Gastrocnemius medialis (tissue), 4 donors: ENCODE measurements around the gene MMP14. TPM values are rescaled to one million over a fixed set of nuclear protein-coding genes. Genes with fewer than 3 reads are reported as not detected.

Source experiments
- ATAC-seq, 2 donors: fragments of 150-250 bp; one replicate each; pipeline ENCODE4 v1.9.1; 2016
- DNase-seq, 2 donors: peaks; one replicate each; pipeline ENCODE4 v3.0.0-alpha.2; 2019
- H3K27ac ChIP-seq, 4 donors: fragments of 200-600 bp; sonication (generic); 1 replicate in 1 of 4; 2 replicates in 3 of 4; pipeline ENCODE4 v1.5.1; 2016 to 2018; ENCODE audit warnings: mild to moderate bottlenecking in 2 of 4, moderate library complexity in 1 of 4
- H3K27me3 ChIP-seq, 3 donors: fragments of 200-600 bp; sonication (generic) in 2 of 3; 1 replicate in 1 of 3; 2 replicates in 2 of 3; pipeline versions ENCODE4 v1.5.1 to v1.6.0; 2016 to 2019; ENCODE audit warnings: mild to moderate bottlenecking in 1 of 3, moderate library complexity in 1 of 3
- H3K36me3 ChIP-seq, 2 donors: fragments of 200-600 bp; sonication (generic) in 1 of 2; one replicate each; pipeline ENCODE4 v1.5.1; 2017 to 2018
- H3K4me1 ChIP-seq, 2 donors: fragments of 200-600 bp; sonication (generic) in 1 of 2; one replicate each; pipeline ENCODE4 v1.5.1; 2016 to 2017; ENCODE audit warnings: mild to moderate bottlenecking in 2 of 2
- H3K4me3 ChIP-seq, 4 donors: fragments of 200-600 bp; sonication (generic) in 3 of 4; 1 replicate in 1 of 4; 2 replicates in 3 of 4; pipeline ENCODE4 v1.5.1; 2016 to 2019; ENCODE audit warnings: mild to moderate bottlenecking in 2 of 4
- H3K9me3 ChIP-seq, 3 donors: fragments of 200-600 bp; sonication (generic) in 2 of 3; 1 replicate in 1 of 3; 2 replicates in 2 of 3; pipeline ENCODE4 v1.5.1; 2016 to 2019
- POLR2A ChIP-seq, 2 donors: fragments of 450-650 bp; IDR thresholded peaks; one replicate each; pipeline ENCODE4 v1.6.1; 2017; ENCODE audit warnings: antibody characterized with exemption in 2 of 2, mild to moderate bottlenecking in 2 of 2, moderate library complexity in 2 of 2
- in situ Hi-C, 4 donors: fragments of 200-750 bp; cut with MboI; loops; one replicate each; pipeline versions ENCODE4 v1.15.0 to v1.8.0; 2017; ENCODE audit warnings: low sequenced_read_pairs in 4 of 4
- intact Hi-C: fragments of 100-400 bp; cut with DNase I; formaldehyde crosslinking; loops from one replicate; pipeline ENCODE4 v1.15.1; 2023; ENCODE audit warnings: low total_unique reads
- total RNA-seq, 4 donors: library from RNA; depleted of rRNA; stranded (reverse); fragments of >200 nt; gene quantifications; one replicate each; pipeline versions ENCODE4 v1.1.0 to v1.2.3, GENCODE V29; 2016
- TF ChIP-seq, protein P1 (sequence below), 5 experiments: fragments of 450-650 bp in 3 of 5; fragments of 200-600 bp in 2 of 5; sonication (generic) in 2 of 5; IDR thresholded peaks in 4 of 5; conservative IDR thresholded peaks in 1 of 5; 1 replicate in 4 of 5; 2 replicates in 1 of 5; pipeline ENCODE4 v1.5.1; 2016 to 2019; ENCODE audit warnings: antibody characterized with exemption in 5 of 5, mild to moderate bottlenecking in 3 of 5, moderate library complexity in 3 of 5

Gene MMP14
- total RNA-seq, 4 donors from 2014 or later, result 14.9 to 29.7 (median 20.8) TPM

DNA sequence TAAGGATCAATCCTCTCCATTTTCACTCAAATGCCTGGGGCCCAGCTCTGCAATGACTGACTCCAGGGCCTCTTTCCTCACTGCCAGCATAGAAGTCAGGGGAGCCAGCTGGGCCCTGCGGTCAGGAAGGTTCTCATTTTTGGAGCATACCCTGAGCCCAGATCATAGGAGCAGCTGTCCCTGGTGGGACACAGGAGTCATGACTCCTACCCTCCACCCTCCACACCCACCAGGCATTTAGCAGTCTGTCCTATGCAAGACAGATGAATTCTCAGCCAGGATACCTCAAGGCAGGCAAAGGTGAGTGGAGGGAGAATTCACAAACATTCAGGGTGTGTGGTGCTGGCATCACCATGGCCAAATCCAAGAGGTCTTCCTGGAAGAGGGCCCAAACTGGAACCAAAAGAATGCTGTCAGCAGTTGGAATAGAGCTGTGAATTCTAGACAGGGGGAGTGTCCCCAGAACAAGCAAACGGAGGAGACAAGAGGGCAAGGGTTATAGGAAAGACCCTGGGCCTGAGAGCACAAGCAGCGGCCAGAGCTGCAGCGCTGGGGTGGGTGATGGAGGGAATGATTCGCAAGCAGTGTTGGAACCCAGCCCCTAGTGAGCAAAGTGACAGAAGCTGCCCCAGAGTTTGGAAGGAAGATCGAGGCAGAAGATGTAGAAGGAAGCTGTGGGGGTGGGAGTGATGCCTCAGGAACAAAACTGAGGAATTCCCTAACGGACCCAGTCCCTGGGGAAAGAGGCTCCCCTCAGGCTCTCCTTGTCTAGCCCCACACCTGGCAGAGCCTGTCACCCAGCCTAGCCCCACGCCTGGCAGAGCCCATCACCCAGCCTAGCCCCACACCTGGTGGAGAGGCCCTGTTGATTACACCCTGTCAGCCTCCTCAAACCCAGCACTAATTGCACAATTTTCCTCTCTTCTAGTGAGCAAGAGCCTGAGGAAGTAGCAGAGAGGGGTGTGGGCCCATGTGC lies 42.2 kb downstream of the MMP14 start:
- no peaks in the 10 kb centered on the region for H3K4me1 ChIP-seq
- TF ChIP-seq POLR2A (IDR thresholded peaks at IDR 0.05), result no peak
- TF ChIP-seq, protein P1, sequence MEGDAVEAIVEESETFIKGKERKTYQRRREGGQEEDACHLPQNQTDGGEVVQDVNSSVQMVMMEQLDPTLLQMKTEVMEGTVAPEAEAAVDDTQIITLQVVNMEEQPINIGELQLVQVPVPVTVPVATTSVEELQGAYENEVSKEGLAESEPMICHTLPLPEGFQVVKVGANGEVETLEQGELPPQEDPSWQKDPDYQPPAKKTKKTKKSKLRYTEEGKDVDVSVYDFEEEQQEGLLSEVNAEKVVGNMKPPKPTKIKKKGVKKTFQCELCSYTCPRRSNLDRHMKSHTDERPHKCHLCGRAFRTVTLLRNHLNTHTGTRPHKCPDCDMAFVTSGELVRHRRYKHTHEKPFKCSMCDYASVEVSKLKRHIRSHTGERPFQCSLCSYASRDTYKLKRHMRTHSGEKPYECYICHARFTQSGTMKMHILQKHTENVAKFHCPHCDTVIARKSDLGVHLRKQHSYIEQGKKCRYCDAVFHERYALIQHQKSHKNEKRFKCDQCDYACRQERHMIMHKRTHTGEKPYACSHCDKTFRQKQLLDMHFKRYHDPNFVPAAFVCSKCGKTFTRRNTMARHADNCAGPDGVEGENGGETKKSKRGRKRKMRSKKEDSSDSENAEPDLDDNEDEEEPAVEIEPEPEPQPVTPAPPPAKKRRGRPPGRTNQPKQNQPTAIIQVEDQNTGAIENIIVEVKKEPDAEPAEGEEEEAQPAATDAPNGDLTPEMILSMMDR (IDR thresholded peaks at IDR 0.05 in 4 of 5, conservative IDR thresholded peaks at IDR 0.05 in 1 of 5), result no peak
- H3K27me3 ChIP-seq, result peaks cover 4 to 7% (median 5%) of the 10 kb centered on the region in 3 donors
- H3K9me3 ChIP-seq, result no peaks in the 10 kb centered on the region
- peaks cover 0 to 57% of the 10 kb centered on the region in 2 donors for H3K36me3 ChIP-seq
- intact Hi-C loops (no loop called here), in situ Hi-C loops (no loop called here)
- no peak for DNase-seq
- H3K27ac ChIP-seq, result no peak overlapping the region
- no peak overlapping the region for H3K4me3 ChIP-seq
- no peak for ATAC-seq

DNA sequence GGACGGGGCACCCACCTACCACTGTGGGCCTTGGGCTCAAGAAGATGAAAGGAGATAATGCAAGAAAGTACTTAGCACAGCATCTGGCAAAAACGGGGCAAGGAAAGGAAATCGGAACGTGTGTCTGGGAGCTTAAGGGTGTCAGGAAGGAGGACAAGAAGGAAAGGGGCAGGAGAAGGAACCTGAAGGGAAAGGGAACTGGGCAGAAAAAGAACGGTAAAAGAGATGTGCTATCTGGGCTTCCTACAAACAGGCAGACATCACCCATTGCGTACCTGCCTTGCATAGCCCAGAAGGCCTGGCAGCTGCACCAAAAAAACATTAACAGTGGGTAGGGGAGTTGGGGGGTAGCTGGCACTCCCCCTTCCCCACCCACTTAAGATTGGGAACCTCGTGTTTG lies 45.7 kb downstream of the MMP14 start:
- no peak for ATAC-seq
- Histone ChIP-seq H3K27ac (no peak overlapping the region), H3K27me3 (peaks cover 9 to 25% (median 21%) of the 10 kb centered on the region in 3 donors), H3K4me3 (no peak overlapping the region), H3K9me3 (no peaks in the 10 kb centered on the region), H3K4me1 (peaks cover 0 to 7% of the 10 kb centered on the region in 2 donors), H3K36me3 (peaks cover 0 to 22% of the 10 kb centered on the region in 2 donors)
- no peak for DNase-seq
- TF ChIP-seq POLR2A (IDR thresholded peaks at IDR 0.05), result no peak
- TF ChIP-seq, protein P1 (IDR thresholded peaks at IDR 0.05 in 4 of 5, conservative IDR thresholded peaks at IDR 0.05 in 1 of 5), result no peak
- intact Hi-C loops, result no loop called here
- in situ Hi-C loops, result no loop called here

- TF ChIP-seq, protein P1 (IDR thresholded peaks at IDR 0.05 in 4 of 5, conservative IDR thresholded peaks at IDR 0.05 in 1 of 5), result no peak
- no peak for TF ChIP-seq POLR2A (IDR thresholded peaks at IDR 0.05)
- in situ Hi-C loops (no loop called here), intact Hi-C loops (no loop called here)
- ATAC-seq, result no peak
- Histone ChIP-seq H3K4me3 (no peak overlapping the region), H3K27ac (no peak overlapping the region), H3K36me3 (peaks cover 0 to 16% of the 10 kb centered on the region in 2 donors), H3K27me3 (peaks cover 9 to 27% (median 26%) of the 10 kb centered on the region in 3 donors), H3K4me1 (peaks cover 0 to 8% of the 10 kb centered on the region in 2 donors), H3K9me3 (no peaks in the 10 kb centered on the region)
- DNase-seq, result no peak
Observed at GRCh38 chr14:22882529-22883172, 46.3 kb downstream of the MMP14 start.

- Histone ChIP-seq H3K4me1 (peaks cover 0 to 8% of the 10 kb centered on the region in 2 donors), H3K27ac (no peak within 1 kb of the TSS), H3K4me3 (no peak within 1 kb of the TSS), H3K27me3 (peaks cover 9 to 34% (median 26%) of the 10 kb centered on the region in 3 donors), H3K9me3 (no peaks in the 10 kb centered on the region), H3K36me3 (peaks cover 0 to 9% of the 10 kb centered on the region in 2 donors)
- no peak for TF ChIP-seq POLR2A (IDR thresholded peaks at IDR 0.05)
- TF ChIP-seq, protein P1 (IDR thresholded peaks at IDR 0.05 in 4 of 5, conservative IDR thresholded peaks at IDR 0.05 in 1 of 5), result no peak
- no peak for ATAC-seq
- intact Hi-C loops (no loop called here), in situ Hi-C loops (no loop called here)
- DNase-seq, result no peak
Observed at GRCh38 chr14:22883173-22883976, 47.0 kb downstream of the MMP14 start, which contains the start of gene REM2. Gene REM2 (plus strand): TSS chr14:22883222. CDS start chr14:22883288, 66 bp downstream.
